Gastrocnemius medialis (tissue), 4 donors: ENCODE measurements around the gene SMS. TPM values are rescaled to one million over a fixed set of nuclear protein-coding genes. Genes with fewer than 3 reads are reported as not detected.

Experiments
- ATAC-seq, 2 donors: fragments of 150-250 bp; one replicate each; pipeline ENCODE4 v1.9.1; 2016
- DNase-seq, 2 donors: peaks; one replicate each; pipeline ENCODE4 v3.0.0-alpha.2; 2019
- H3K27ac ChIP-seq, 4 donors: fragments of 200-600 bp; sonication (generic); 1 replicate in 1 of 4; 2 replicates in 3 of 4; pipeline ENCODE4 v1.5.1; 2016 to 2018; ENCODE audit warnings: mild to moderate bottlenecking in 2 of 4, moderate library complexity in 1 of 4
- H3K27me3 ChIP-seq, 3 donors: fragments of 200-600 bp; sonication (generic) in 2 of 3; 1 replicate in 1 of 3; 2 replicates in 2 of 3; pipeline versions ENCODE4 v1.5.1 to v1.6.0; 2016 to 2019; ENCODE audit warnings: mild to moderate bottlenecking in 1 of 3, moderate library complexity in 1 of 3
- H3K36me3 ChIP-seq, 2 donors: fragments of 200-600 bp; sonication (generic) in 1 of 2; one replicate each; pipeline ENCODE4 v1.5.1; 2017 to 2018
- H3K4me1 ChIP-seq, 2 donors: fragments of 200-600 bp; sonication (generic) in 1 of 2; one replicate each; pipeline ENCODE4 v1.5.1; 2016 to 2017; ENCODE audit warnings: mild to moderate bottlenecking in 2 of 2
- H3K4me3 ChIP-seq, 4 donors: fragments of 200-600 bp; sonication (generic) in 3 of 4; 1 replicate in 1 of 4; 2 replicates in 3 of 4; pipeline ENCODE4 v1.5.1; 2016 to 2019; ENCODE audit warnings: mild to moderate bottlenecking in 2 of 4
- H3K9me3 ChIP-seq, 3 donors: fragments of 200-600 bp; sonication (generic) in 2 of 3; 1 replicate in 1 of 3; 2 replicates in 2 of 3; pipeline ENCODE4 v1.5.1; 2016 to 2019
- POLR2A ChIP-seq, 2 donors: fragments of 450-650 bp; IDR thresholded peaks; one replicate each; pipeline ENCODE4 v1.6.1; 2017; ENCODE audit warnings: antibody characterized with exemption in 2 of 2, mild to moderate bottlenecking in 2 of 2, moderate library complexity in 2 of 2
- in situ Hi-C, 4 donors: fragments of 200-750 bp; cut with MboI; loops; one replicate each; pipeline versions ENCODE4 v1.15.0 to v1.8.0; 2017; ENCODE audit warnings: low sequenced_read_pairs in 4 of 4
- intact Hi-C: fragments of 100-400 bp; cut with DNase I; formaldehyde crosslinking; loops from one replicate; pipeline ENCODE4 v1.15.1; 2023; ENCODE audit warnings: low total_unique reads
- total RNA-seq, 4 donors: library from RNA; depleted of rRNA; stranded (reverse); fragments of >200 nt; gene quantifications; one replicate each; pipeline versions ENCODE4 v1.1.0 to v1.2.3, GENCODE V29; 2016
- TF ChIP-seq, protein P1 (sequence below), 5 experiments: fragments of 450-650 bp in 3 of 5; fragments of 200-600 bp in 2 of 5; sonication (generic) in 2 of 5; IDR thresholded peaks in 4 of 5; conservative IDR thresholded peaks in 1 of 5; 1 replicate in 4 of 5; 2 replicates in 1 of 5; pipeline ENCODE4 v1.5.1; 2016 to 2019; ENCODE audit warnings: antibody characterized with exemption in 5 of 5, mild to moderate bottlenecking in 3 of 5, moderate library complexity in 3 of 5

Gene SMS
- total RNA-seq, 4 donors from 2014 or later, result 9.3 to 32.0 (median 20.0) TPM

DNA sequence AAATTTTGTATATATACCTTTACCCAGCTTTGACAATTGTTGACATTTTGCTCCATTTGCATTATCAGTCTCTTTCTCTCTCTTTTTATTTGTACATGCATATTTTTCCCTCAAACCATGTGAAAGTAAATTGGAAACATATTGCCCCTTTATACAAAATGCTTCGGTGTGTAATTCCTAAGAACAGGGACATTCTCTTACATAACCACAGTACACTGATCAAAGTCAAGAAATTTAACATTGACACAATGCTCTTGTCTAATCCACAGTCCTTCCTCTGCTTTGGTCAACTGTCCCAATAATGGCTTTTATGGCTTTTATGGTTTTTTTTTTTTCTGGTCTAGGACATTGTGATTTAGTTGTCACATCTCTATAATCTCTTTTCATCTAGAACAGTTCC lies 9.5 kb upstream of the SMS start:
- ATAC-seq, result no peak
- Histone ChIP-seq H3K27me3 (no peaks in the 10 kb centered on the region), H3K4me3 (no peak overlapping the region), H3K9me3 (no peaks in the 10 kb centered on the region), H3K4me1 (no peaks in the 10 kb centered on the region), H3K27ac (no peak overlapping the region), H3K36me3 (no peaks in the 10 kb centered on the region)
- in situ Hi-C loops (no loop called here), intact Hi-C loops (no loop called here)
- no peak for TF ChIP-seq POLR2A (IDR thresholded peaks at IDR 0.05)
- TF ChIP-seq, protein P1, sequence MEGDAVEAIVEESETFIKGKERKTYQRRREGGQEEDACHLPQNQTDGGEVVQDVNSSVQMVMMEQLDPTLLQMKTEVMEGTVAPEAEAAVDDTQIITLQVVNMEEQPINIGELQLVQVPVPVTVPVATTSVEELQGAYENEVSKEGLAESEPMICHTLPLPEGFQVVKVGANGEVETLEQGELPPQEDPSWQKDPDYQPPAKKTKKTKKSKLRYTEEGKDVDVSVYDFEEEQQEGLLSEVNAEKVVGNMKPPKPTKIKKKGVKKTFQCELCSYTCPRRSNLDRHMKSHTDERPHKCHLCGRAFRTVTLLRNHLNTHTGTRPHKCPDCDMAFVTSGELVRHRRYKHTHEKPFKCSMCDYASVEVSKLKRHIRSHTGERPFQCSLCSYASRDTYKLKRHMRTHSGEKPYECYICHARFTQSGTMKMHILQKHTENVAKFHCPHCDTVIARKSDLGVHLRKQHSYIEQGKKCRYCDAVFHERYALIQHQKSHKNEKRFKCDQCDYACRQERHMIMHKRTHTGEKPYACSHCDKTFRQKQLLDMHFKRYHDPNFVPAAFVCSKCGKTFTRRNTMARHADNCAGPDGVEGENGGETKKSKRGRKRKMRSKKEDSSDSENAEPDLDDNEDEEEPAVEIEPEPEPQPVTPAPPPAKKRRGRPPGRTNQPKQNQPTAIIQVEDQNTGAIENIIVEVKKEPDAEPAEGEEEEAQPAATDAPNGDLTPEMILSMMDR (IDR thresholded peaks at IDR 0.05 in 4 of 5, conservative IDR thresholded peaks at IDR 0.05 in 1 of 5), result no peak
- DNase-seq, result no peak

DNA sequence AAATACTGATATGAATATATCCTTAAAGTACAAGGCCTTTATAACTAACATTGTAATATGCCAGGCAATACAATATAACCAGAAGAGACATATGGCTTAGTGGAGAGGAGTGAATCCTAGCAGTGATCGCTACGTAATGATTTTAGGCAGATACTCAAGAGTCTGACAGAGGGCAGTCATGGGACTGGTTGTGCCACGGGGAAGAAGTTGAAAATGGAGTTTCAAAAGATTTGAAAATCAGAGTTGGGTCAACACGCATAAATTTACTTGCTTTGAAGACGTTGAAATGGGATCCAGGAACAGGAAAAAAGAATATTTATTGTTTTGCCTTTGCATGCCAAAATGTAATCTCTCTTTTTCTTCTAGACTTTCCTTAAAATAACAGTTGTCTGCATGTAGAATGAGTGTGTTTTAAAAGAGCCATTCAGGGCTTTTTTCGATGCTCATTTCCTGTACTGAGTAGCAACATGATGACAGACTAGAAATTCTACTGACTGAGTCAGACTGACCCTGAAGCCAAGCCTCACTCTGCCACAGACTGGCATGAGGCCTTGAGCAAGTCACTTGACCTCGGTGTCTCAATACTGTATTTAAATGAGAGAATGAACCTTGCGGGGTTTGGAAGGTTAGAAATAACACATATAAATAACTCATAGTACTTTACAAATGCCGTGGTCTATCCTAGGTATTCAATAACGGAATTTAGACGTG lies 8.1 kb upstream of the SMS start:
- ATAC-seq (peak; percentile 87 to 96), DNase-seq (peak; percentile 30)
- no peaks in the 10 kb centered on the region for H3K27me3 ChIP-seq
- peak overlapping the region in 3 of 4 donors; percentile 50 to 62 (median 55) for H3K27ac ChIP-seq
- TF ChIP-seq POLR2A (IDR thresholded peaks at IDR 0.05), result no peak
- TF ChIP-seq, protein P1 (IDR thresholded peaks at IDR 0.05 in 4 of 5, conservative IDR thresholded peaks at IDR 0.05 in 1 of 5), result no peak
- no peaks in the 10 kb centered on the region for H3K4me1 ChIP-seq
- H3K9me3 ChIP-seq, result no peaks in the 10 kb centered on the region
- intact Hi-C loops, result no loop called here
- in situ Hi-C loops, result no loop called here
- H3K4me3 ChIP-seq, result no peak overlapping the region
- no peaks in the 10 kb centered on the region for H3K36me3 ChIP-seq

DNA sequence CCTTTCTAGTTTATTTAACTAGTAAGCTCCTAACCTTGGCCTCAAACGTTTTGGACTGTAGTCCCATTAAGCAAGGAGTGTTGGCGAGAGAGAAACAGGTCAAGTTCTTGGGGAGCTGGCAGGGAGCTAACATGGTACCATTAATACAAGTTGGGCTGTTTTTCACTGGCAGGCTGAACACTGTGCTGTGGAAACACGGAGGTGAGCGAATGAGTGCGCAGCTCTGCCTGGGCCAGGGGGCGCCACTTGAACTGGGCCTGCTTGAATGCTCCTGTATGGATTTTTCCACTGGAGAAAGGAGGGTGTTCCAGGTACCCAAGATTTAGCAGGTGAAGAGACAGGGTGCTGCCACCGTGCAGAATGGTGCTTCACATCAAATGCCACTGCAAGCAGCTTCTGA lies 7.4 kb upstream of the SMS start:
- H3K27me3 ChIP-seq, result no peaks in the 10 kb centered on the region
- H3K9me3 ChIP-seq, result no peaks in the 10 kb centered on the region
- no peaks in the 10 kb centered on the region for H3K36me3 ChIP-seq
- no peak for TF ChIP-seq POLR2A (IDR thresholded peaks at IDR 0.05)
- TF ChIP-seq, protein P1 (IDR thresholded peaks at IDR 0.05 in 4 of 5, conservative IDR thresholded peaks at IDR 0.05 in 1 of 5), result no peak
- no peak for ATAC-seq
- no peak overlapping the region for H3K4me3 ChIP-seq
- in situ Hi-C loops (no loop called here), intact Hi-C loops (no loop called here)
- H3K4me1 ChIP-seq, result no peaks in the 10 kb centered on the region
- DNase-seq, result no peak
- H3K27ac ChIP-seq, result peak overlapping the region in 3 of 4 donors; percentile 50 to 62 (median 55)

DNA sequence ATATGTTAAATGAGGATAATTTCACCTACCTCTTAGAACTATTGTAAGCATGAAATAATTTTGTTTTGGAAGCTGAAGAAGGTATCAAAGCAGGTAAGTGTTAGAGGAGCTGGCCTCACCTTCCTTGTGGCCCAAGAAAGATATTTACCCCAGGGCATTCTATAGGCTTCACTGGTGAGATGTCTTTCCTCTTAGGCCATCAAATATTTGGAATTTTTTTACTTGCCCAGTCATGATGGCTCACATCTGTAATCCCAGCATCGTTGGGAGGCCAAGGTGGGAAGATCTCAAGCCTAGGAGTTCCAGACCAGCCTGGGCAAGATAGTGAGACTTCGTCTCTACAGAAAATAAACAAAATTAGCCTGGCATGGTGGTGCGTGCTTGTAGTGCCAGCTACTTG lies 6.1 kb upstream of the SMS start:
- H3K27me3 ChIP-seq, result no peaks in the 10 kb centered on the region
- no peaks in the 10 kb centered on the region for H3K4me1 ChIP-seq
- H3K4me3 ChIP-seq, result no peak overlapping the region
- no peak for TF ChIP-seq POLR2A (IDR thresholded peaks at IDR 0.05)
- TF ChIP-seq, protein P1 (IDR thresholded peaks at IDR 0.05 in 4 of 5, conservative IDR thresholded peaks at IDR 0.05 in 1 of 5), result no peak
- no peak overlapping the region for H3K27ac ChIP-seq
- intact Hi-C loops, result no loop called here
- no peaks in the 10 kb centered on the region for H3K36me3 ChIP-seq
- no peak for ATAC-seq
- in situ Hi-C loops, result no loop called here
- no peaks in the 10 kb centered on the region for H3K9me3 ChIP-seq
- no peak for DNase-seq
